ENCODE results near the gene GAS7. TPM values are rescaled to one million over a fixed set of nuclear protein-coding genes. Genes with fewer than 3 reads are reported as not detected.

The GAS7 gene
- total RNA-seq, 1 donor from 2014 or later: 47.7 TPM

DNA sequence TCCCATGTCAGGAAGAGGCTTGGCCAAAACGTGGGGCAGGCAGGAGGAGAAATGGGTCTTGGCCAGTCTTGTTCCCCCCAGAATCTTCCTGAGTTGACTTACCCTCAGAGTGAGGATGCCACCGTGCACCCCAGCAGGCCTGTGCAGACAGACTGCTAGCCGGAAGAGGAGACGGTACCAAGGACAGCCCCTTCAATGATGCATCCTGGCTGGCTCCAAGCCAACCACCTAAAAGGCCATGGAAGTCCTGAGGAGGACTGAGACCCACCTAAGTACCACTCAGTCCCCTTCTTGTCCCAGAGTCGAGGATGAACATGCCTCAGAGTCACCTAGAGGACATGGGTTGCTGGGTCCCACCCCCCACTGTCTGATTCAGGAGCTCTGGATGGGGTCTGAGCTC, 246.6 kb downstream of the GAS7 start:
- Mint-ChIP-seq H3K4me3 (no peak overlapping the region), H3K27me3 (ENCODE audit: low read depth) (no peaks in the 10 kb centered on the region), H3K27ac (no peak overlapping the region), H3K9me3 (no peaks in the 10 kb centered on the region), H3K4me1 (no peaks in the 10 kb centered on the region), H3K36me3 (no peaks in the 10 kb centered on the region)
- no peak for DNase-seq (ENCODE audit: low spot score in 2 of 2, unreplicated experiment in 2 of 2)
- TF ChIP-seq, protein P1, sequence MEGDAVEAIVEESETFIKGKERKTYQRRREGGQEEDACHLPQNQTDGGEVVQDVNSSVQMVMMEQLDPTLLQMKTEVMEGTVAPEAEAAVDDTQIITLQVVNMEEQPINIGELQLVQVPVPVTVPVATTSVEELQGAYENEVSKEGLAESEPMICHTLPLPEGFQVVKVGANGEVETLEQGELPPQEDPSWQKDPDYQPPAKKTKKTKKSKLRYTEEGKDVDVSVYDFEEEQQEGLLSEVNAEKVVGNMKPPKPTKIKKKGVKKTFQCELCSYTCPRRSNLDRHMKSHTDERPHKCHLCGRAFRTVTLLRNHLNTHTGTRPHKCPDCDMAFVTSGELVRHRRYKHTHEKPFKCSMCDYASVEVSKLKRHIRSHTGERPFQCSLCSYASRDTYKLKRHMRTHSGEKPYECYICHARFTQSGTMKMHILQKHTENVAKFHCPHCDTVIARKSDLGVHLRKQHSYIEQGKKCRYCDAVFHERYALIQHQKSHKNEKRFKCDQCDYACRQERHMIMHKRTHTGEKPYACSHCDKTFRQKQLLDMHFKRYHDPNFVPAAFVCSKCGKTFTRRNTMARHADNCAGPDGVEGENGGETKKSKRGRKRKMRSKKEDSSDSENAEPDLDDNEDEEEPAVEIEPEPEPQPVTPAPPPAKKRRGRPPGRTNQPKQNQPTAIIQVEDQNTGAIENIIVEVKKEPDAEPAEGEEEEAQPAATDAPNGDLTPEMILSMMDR (IDR thresholded peaks at IDR 0.05; ENCODE audit: unreplicated experiment): no peak

DNA sequence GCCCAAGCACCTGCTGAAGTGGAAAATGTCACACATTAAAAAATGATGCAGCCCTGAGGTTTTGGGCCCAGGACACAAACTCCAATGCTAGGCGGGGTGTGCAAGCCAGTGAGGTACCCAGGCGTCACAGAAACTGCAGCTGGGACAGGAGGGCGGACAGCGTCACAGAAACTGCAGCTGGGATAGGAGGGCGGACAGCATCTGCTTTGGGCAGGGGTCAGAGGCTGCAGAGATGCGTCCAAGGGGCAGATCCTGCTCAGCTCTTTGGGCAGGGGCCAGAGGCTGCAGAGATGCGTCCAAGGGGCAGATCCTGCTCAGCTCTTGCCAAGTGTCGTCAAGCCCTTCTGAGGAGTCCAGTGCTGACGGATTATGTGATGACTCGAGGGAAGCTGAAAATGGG, 249.5 kb downstream of the GAS7 start:
- Mint-ChIP-seq H3K4me3 (no peak overlapping the region), H3K9me3 (no peaks in the 10 kb centered on the region), H3K27ac (no peak overlapping the region), H3K4me1 (peaks cover 2% of the 10 kb centered on the region), H3K27me3 (ENCODE audit: low read depth) (no peaks in the 10 kb centered on the region), H3K36me3 (no peaks in the 10 kb centered on the region)
- DNase-seq (ENCODE audit: low spot score in 2 of 2, unreplicated experiment in 2 of 2): no peak
- TF ChIP-seq, protein P1 (IDR thresholded peaks at IDR 0.05; ENCODE audit: unreplicated experiment): no peak

DNA sequence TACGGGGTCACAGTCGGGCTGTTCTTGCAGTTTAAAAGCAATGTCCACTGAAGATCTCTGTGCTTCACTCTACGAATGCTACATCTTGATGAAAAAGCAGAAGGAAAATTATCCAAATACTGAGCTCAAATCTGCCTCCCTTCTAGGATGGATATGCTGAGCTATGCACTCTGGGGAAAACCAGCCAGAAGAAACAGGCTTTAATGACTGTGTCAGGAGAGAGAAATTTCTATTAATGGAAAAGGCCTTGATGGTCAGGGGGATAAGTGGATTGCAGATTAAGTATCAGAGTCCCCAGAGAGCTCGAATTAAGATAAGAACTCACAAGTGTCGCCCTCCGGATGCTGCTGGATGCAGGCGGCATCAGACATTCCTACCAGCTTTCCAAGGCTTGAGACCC, 253.7 kb downstream of the GAS7 start:
- no peak for DNase-seq (ENCODE audit: low spot score in 2 of 2, unreplicated experiment in 2 of 2)
- TF ChIP-seq, protein P1 (IDR thresholded peaks at IDR 0.05; ENCODE audit: unreplicated experiment): no peak
- Mint-ChIP-seq H3K27me3 (ENCODE audit: low read depth) (no peaks in the 10 kb centered on the region), H3K9me3 (no peaks in the 10 kb centered on the region), H3K4me1 (peaks cover 2% of the 10 kb centered on the region), H3K27ac (no peak overlapping the region), H3K4me3 (no peak overlapping the region), H3K36me3 (peaks cover 17% of the 10 kb centered on the region)

DNA sequence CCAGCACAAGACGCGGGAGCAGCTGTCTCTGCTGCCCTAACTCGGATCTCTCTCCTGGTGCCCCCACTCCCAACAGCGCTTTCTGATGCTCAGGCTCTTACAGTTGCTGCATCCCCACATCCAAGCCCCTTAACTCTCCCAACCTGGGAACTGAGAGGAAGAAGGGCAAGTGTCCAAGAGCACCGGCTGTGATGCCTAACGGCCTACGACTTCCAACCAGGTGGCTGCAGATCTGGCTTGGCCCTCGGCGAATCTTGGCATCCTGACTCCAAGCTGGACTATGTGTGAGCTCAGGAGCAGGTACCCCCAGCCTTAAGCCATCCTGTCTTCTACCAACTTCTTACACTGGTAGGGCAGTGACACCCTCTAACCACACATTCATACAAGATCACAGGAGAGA, 255.1 kb downstream of the GAS7 start:
- Mint-ChIP-seq H3K27me3 (ENCODE audit: low read depth) (no peaks in the 10 kb centered on the region), H3K9me3 (no peaks in the 10 kb centered on the region), H3K36me3 (peaks cover 26% of the 10 kb centered on the region), H3K4me1 (peaks cover 2% of the 10 kb centered on the region), H3K27ac (no peak overlapping the region), H3K4me3 (no peak overlapping the region)
- no peak for DNase-seq (ENCODE audit: low spot score in 2 of 2, unreplicated experiment in 2 of 2)
- TF ChIP-seq, protein P1 (IDR thresholded peaks at IDR 0.05; ENCODE audit: unreplicated experiment): no peak

DNA sequence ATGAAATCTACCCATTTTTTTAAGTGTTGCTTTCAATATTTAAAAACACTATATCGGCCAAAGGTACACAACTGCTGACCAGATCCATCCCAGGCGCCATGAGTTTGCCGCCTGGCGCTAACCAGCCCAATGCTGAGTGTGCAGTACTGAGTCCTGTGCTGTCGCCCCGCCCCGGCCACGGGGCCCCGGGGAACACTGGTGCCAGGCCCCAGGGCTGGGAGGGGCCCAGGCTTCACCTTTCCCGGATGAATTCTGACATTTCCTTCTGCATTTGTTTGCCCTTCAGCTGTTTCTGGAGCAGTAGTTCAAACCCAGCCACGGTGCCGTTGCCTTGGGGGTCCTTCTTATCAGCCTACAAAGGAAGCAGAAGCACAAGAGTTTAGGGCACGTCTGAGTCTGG, 255.5 kb downstream of the GAS7 start:
- Mint-ChIP-seq H3K27me3 (ENCODE audit: low read depth) (no peaks in the 10 kb centered on the region), H3K9me3 (no peaks in the 10 kb centered on the region), H3K4me3 (no peak overlapping the region), H3K4me1 (peaks cover 2% of the 10 kb centered on the region), H3K27ac (no peak overlapping the region), H3K36me3 (peaks cover 26% of the 10 kb centered on the region)
- TF ChIP-seq, protein P1 (IDR thresholded peaks at IDR 0.05; ENCODE audit: unreplicated experiment): no peak
- DNase-seq (ENCODE audit: low spot score in 2 of 2, unreplicated experiment in 2 of 2): no peak

DNA sequence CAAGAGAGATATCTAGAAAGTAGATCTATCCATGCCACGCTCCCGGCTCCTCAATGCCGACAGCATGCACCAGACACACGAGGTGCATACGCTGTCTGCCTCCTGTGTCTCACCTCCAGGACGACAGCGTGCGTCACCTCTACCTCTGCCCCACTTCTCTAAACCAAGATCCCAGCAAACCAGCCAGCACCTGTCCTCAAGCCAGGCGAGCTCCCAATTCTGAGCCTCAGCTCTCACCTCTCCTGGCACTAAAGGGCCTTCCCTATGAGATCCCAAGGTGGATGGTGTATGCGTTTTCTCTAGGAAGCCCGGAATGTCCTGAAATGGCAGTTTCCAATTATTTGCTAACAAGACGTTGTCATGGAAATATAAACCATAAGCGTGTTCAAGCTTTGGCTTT, 257.1 kb downstream of the GAS7 start:
- Mint-ChIP-seq H3K4me1 (peaks cover 2% of the 10 kb centered on the region), H3K9me3 (no peaks in the 10 kb centered on the region), H3K36me3 (peaks cover 29% of the 10 kb centered on the region), H3K27me3 (ENCODE audit: low read depth) (no peaks in the 10 kb centered on the region), H3K27ac (no peak overlapping the region), H3K4me3 (no peak overlapping the region)
- TF ChIP-seq, protein P1 (IDR thresholded peaks at IDR 0.05; ENCODE audit: unreplicated experiment): no peak
- no peak for DNase-seq (ENCODE audit: low spot score in 2 of 2, unreplicated experiment in 2 of 2)
